ENCODE measurements around the gene OR1F1.
A peak's percentile ranks its signal among the peaks of the same experiment; 100 is the strongest.

The OR1F1 gene

GRCh38 chr16:3207086-3207953, 19.3 kb downstream of the OR1F1 start:
- DNase-seq = no peak

- DNase-seq = no peak
Observed at GRCh38 chr16:3212006-3212405, 24.0 kb downstream of the OR1F1 start.

GRCh38 chr16:3212567-3212966, 24.6 kb downstream of the OR1F1 start:
- DNase-seq = no peak

- no peak for DNase-seq
Observed at GRCh38 chr16:3214904-3215600, 27.0 kb downstream of the OR1F1 start.

GRCh38 chr16:3215601-3216262, 27.7 kb downstream of the OR1F1 start:
- DNase-seq = no peak

GRCh38 chr16:3216263-3216640, 28.2 kb downstream of the OR1F1 start:
- DNase-seq = no peak

- no peak for DNase-seq
Observed at GRCh38 chr16:3220839-3221238, 32.8 kb downstream of the OR1F1 start.

GRCh38 chr16:3223913-3224515, 36.0 kb downstream of the OR1F1 start:
- no peak for DNase-seq

GRCh38 chr16:3234543-3234856, 46.5 kb downstream of the OR1F1 start:
- DNase-seq = no peak

GRCh38 chr16:3234857-3235561, 47.0 kb downstream of the OR1F1 start, which contains the start of gene ZNF200:
Gene ZNF200, minus strand, starts transcription at chr16:3235158. Its CDS starts 1,403 bp downstream, at chr16:3233755.
- peak; percentile 93 for DNase-seq

GRCh38 chr16:3235856-3236669, 48.1 kb downstream of the OR1F1 start:
- peak; percentile 34 for DNase-seq

GRCh38 chr16:3241761-3242160, 53.8 kb downstream of the OR1F1 start:
- DNase-seq = no peak

GRCh38 chr16:3242709-3243108, 54.7 kb downstream of the OR1F1 start:
- DNase-seq = no peak

GRCh38 chr16:3243882-3244281, 55.9 kb downstream of the OR1F1 start:
- no peak for DNase-seq

GRCh38 chr16:3246002-3246401, 58.0 kb downstream of the OR1F1 start:
- no peak for DNase-seq

- no peak for DNase-seq
Observed at GRCh38 chr16:3246876-3247275, 58.9 kb downstream of the OR1F1 start.

GRCh38 chr16:3248596-3248995, 60.6 kb downstream of the OR1F1 start:
- DNase-seq = no peak

- no peak for DNase-seq
Observed at GRCh38 chr16:3249020-3249419, 61.0 kb downstream of the OR1F1 start.

- DNase-seq = no peak
Observed at GRCh38 chr16:3249451-3249850, 61.4 kb downstream of the OR1F1 start.

GRCh38 chr16:3252967-3253366, 65.0 kb downstream of the OR1F1 start:
- DNase-seq = no peak

GRCh38 chr16:3254309-3254708, 66.3 kb downstream of the OR1F1 start:
- DNase-seq = no peak
